Esophagus muscularis mucosa (tissue), 4 donors: ENCODE data around the gene OR13J1. TPM values are rescaled to one million over a fixed set of nuclear protein-coding genes. Genes with fewer than 3 reads are reported as not detected.
"Not testable (repeated sequence)": the region's sequence is repeated elsewhere in the genome, so short reads cannot be mapped to it uniquely, and the experiment has no call there.

Experiments used
- DNase-seq: peaks from one replicate; pipeline ENCODE4 v3.0.0-alpha.2; 2017; ENCODE audit errors: extremely low spot score
- H3K27ac ChIP-seq, 4 donors: fragments of 200-600 bp; sonication (generic); replicated peaks in 1 of 4; 1 replicate in 3 of 4; 2 replicates in 1 of 4; pipeline ENCODE4 v1.5.1; 2016 to 2019; ENCODE audit warnings: mild to moderate bottlenecking in 1 of 4
- H3K27me3 ChIP-seq, 4 donors: fragments of 200-600 bp; sonication (generic); one replicate each; pipeline versions ENCODE4 v1.5.1 to v1.6.0; 2016 to 2019
- H3K36me3 ChIP-seq, 4 donors: fragments of 200-600 bp; sonication (generic); one replicate each; pipeline ENCODE4 v1.5.1; 2016 to 2019
- H3K4me1 ChIP-seq, 4 donors: fragments of 200-600 bp; sonication (generic); one replicate each; pipeline ENCODE4 v1.5.1; 2016 to 2019
- H3K4me3 ChIP-seq, 4 donors: fragments of 200-600 bp; sonication (generic); 1 replicate in 2 of 4; 2 replicates in 2 of 4; pipeline ENCODE4 v1.5.1; 2016 to 2019; ENCODE audit warnings: mild to moderate bottlenecking in 4 of 4, moderate library complexity in 1 of 4
- H3K9me3 ChIP-seq, 4 donors: fragments of 200-600 bp; sonication (generic); 1 replicate in 3 of 4; 2 replicates in 1 of 4; pipeline ENCODE4 v1.5.1; 2016 to 2019
- CTCF ChIP-seq, 3 experiments: fragments of 200-600 bp in 2 of 3; fragments of 450-650 bp in 1 of 3; sonication (generic) in 2 of 3; IDR thresholded peaks; one replicate each; pipeline ENCODE4 v1.5.1; 2017 to 2019; ENCODE audit warnings: antibody characterized with exemption in 3 of 3, mild to moderate bottlenecking in 2 of 3, moderate library complexity in 1 of 3
- EP300 ChIP-seq: sonication (generic); formaldehyde crosslinking; IDR thresholded peaks from one replicate; pipeline ENCODE4 v1.6.1; 2017; ENCODE audit warnings: antibody characterized with exemption
- POLR2A ChIP-seq: fragments of 450-650 bp; IDR thresholded peaks from one replicate; pipeline ENCODE4 v1.6.1; 2017; ENCODE audit warnings: antibody characterized with exemption, moderate library complexity, mild to moderate bottlenecking, low read depth
- POLR2AphosphoS5 ChIP-seq, 2 donors: sonication (generic); formaldehyde crosslinking; IDR thresholded peaks; one replicate each; pipeline ENCODE4 v1.6.1; 2017; ENCODE audit warnings: antibody characterized with exemption in 2 of 2
- WGBS: methylation state at CpG from one replicate; pipeline ENCODE4 v1.1.5; 2018; 5-methylcytosine and 5-hydroxymethylcytosine counted together
- intact Hi-C: fragments of 100-400 bp; cut with DNase I; formaldehyde crosslinking; loops from one replicate; pipeline ENCODE4 v1.15.1; 2023
- total RNA-seq, 4 donors: library from RNA; depleted of rRNA; stranded (reverse); fragments of >200 nt; gene quantifications; one replicate each; pipeline versions ENCODE4 v1.1.0 to v1.2.1, GENCODE V29; 2016

OR13J1 gene
- total RNA-seq, 4 donors from 2014 or later = not detected

GRCh38 chr9:35914301-35914807, 44.2 kb upstream of the OR13J1 start:
- WGBS = 40% methylated on average over 7 of the region's 9 CpGs
- intact Hi-C loops = no loop called here
- Histone ChIP-seq H3K27me3 (no peaks in the 10 kb centered on the region), H3K9me3 (no peaks in the 10 kb centered on the region), H3K4me3 (no peak overlapping the region), H3K27ac (peak overlapping the region; percentile 30 to 58 (median 35)), H3K36me3 (no peaks in the 10 kb centered on the region), H3K4me1 (peaks cover 41 to 52% (median 51%) of the 10 kb centered on the region in 4 donors)
- DNase-seq = no peak
- TF ChIP-seq POLR2AphosphoS5 (IDR thresholded peaks at IDR 0.05) (peak; percentile 33 to 37), CTCF (IDR thresholded peaks at IDR 0.05) (no peak)

GRCh38 chr9:35913429-35913828, 43.2 kb upstream of the OR13J1 start:
- H3K36me3 ChIP-seq, intact Hi-C loops, DNase-seq, H3K27ac ChIP-seq, H3K9me3 ChIP-seq, H3K27me3 ChIP-seq: not testable (repeated sequence)
- Histone ChIP-seq H3K4me1 (peaks cover 46 to 61% (median 54%) of the 10 kb centered on the region in 4 donors), H3K4me3 (peak overlapping the region in 1 of 4 donors; percentile 14)

- Histone ChIP-seq H3K36me3 (no peaks in the 10 kb centered on the region), H3K4me1 (peaks cover 47 to 61% (median 55%) of the 10 kb centered on the region in 4 donors), H3K27me3 (no peaks in the 10 kb centered on the region), H3K27ac (peak overlapping the region in 3 of 4 donors; percentile 7 to 30 (median 22)), H3K4me3 (peak overlapping the region in 3 of 4 donors; percentile 3 to 14 (median 14)), H3K9me3 (no peaks in the 10 kb centered on the region)
- DNase-seq = no peak
- WGBS = 91% methylated on average over 10 of the region's 10 CpGs
- intact Hi-C loops = no loop called here
- no peak for TF ChIP-seq CTCF (IDR thresholded peaks at IDR 0.05)
These were observed 42.7 kb upstream of the OR13J1 start for GRCh38 chr9:35912791-35913400.

GRCh38 chr9:35911690-35912089, 41.5 kb upstream of the OR13J1 start:
- peak in 1 of 2 donors; percentile 6 for TF ChIP-seq POLR2AphosphoS5 (IDR thresholded peaks at IDR 0.05)
- no peak for TF ChIP-seq POLR2A
- no peaks in the 10 kb centered on the region for H3K27me3 ChIP-seq
- H3K4me1 ChIP-seq = peaks cover 58 to 66% (median 60%) of the 10 kb centered on the region in 4 donors
- no peaks in the 10 kb centered on the region for H3K36me3 ChIP-seq
- WGBS = 77% methylated on average over 10 of the region's 10 CpGs
- peak overlapping the region in 2 of 4 donors; percentile 4 to 23 for H3K4me3 ChIP-seq
- intact Hi-C loops = no loop called here
- no peak for DNase-seq
- H3K9me3 ChIP-seq = no peaks in the 10 kb centered on the region
- H3K27ac ChIP-seq = peak overlapping the region; percentile 50 to 97 (median 92)

GRCh38 chr9:35910613-35911359, 40.6 kb upstream of the OR13J1 start:
- H3K4me1 ChIP-seq = peaks cover 67 to 75% (median 69%) of the 10 kb centered on the region in 4 donors
- 60% methylated on average over 10 of the region's 14 CpGs for WGBS
- H3K4me3 ChIP-seq = peak overlapping the region; percentile 7 to 32 (median 22)
- no peak for TF ChIP-seq EP300
- TF ChIP-seq POLR2A = no peak
- TF ChIP-seq POLR2AphosphoS5 (IDR thresholded peaks at IDR 0.05) = peak; percentile 35 to 59
- peak; percentile 48 to 71 (median 66) for TF ChIP-seq CTCF (IDR thresholded peaks at IDR 0.05)
- H3K36me3 ChIP-seq = no peaks in the 10 kb centered on the region
- no peaks in the 10 kb centered on the region for H3K27me3 ChIP-seq
- intact Hi-C loops = no loop called here
- DNase-seq = no peak
- no peaks in the 10 kb centered on the region for H3K9me3 ChIP-seq
- peak overlapping the region; percentile 91 to 97 (median 93) for H3K27ac ChIP-seq
